Putamen (tissue), 1 donor: ENCODE data around the gene GRM7.

ENCODE experiments used
- DNase-seq: peaks from one replicate; pipeline ENCODE4 v3.0.0-alpha.2; 2016; ENCODE audit warnings: low spot score

Gene GRM7

GRCh38 chr3:7657214-7658112 is 796.5 kb downstream of the GRM7 start:
- no peak for DNase-seq

- no peak for DNase-seq
Measured at GRCh38 chr3:7658294-7658693, 797.4 kb downstream of the GRM7 start.

- DNase-seq, result no peak
Measured at GRCh38 chr3:7659079-7659478, 798.2 kb downstream of the GRM7 start.

- DNase-seq, result no peak
Measured at GRCh38 chr3:7663771-7664170, 802.9 kb downstream of the GRM7 start.

DNA sequence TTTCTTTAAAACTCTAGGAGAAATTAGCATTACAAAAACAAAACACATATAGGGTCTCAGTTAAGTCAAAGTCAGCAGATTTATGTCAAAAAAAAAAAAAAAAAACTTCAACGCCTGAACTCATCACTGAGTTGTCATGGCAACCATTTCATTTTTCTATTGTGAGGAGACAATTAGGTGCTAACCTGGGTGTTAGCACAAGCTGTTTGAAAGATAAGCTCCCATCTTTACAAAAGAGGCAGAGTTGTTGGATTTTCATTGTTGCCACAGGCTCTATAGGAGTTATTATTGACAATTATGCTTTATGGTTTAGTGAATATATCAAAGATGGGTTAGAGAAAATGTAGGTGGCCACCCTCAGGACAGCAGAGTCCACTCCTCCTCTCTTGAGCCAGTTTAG is 806.9 kb downstream of the GRM7 start:
- no peak for DNase-seq

DNA sequence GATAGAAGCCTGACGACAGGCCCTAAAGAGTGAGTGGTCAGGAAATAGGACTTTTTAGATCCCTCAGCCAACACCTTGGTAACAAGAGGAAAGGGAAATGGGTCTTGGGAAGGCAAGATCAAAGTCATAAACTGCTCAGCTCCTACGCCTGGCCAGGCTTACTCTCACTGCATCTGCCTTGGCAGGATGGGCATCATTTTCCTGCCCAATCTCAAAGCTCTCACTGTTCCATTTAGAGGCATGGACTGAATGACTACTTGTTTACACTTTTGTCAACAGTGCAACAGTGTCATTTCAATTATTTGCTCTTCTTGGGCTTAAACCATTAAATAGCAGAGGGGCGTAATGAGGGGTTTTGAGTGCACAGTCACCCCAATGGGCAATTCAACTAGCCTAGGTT is 808.7 kb downstream of the GRM7 start:
- DNase-seq, result peak; percentile 59

GRCh38 chr3:7678521-7678920 is 817.6 kb downstream of the GRM7 start:
- DNase-seq, result no peak

DNA sequence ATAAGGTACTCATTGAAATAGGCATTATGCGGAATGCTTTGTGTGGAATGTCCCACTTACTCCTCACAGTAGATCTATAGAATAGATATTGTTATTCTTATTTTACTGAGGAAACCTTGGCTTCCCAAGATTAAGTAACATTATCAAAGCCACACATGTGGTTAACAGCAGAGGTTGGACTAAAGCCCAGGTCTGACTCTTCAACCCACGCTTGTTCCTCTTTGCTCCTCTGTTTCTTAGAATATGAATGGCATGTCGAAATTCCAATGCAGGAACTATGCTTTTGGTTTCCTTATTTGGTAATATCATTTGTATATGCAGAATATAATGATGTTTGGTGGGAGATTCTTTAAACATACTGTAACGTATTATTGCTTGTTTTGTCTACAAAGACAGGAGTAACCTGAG is 821.9 kb downstream of the GRM7 start:
- no peak for DNase-seq

DNA sequence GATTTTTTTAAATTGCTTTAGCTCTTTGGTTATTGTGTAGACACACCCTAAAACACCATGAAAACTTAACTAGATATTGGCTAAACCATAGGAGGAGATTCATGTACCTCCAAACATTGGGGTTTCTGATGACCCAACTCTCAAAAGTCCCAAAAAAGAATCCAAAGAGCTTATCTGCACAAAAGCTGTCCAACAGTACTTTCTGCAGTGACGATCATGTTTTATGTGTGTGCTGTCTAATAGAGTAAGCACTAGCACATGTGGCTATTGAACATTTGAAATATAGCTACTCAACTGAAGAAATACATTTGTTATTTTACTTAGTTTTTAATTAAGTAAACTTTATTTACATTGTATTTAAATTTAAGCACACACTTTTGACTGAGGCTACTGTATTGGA is 822.5 kb downstream of the GRM7 start:
- DNase-seq, result no peak

DNA sequence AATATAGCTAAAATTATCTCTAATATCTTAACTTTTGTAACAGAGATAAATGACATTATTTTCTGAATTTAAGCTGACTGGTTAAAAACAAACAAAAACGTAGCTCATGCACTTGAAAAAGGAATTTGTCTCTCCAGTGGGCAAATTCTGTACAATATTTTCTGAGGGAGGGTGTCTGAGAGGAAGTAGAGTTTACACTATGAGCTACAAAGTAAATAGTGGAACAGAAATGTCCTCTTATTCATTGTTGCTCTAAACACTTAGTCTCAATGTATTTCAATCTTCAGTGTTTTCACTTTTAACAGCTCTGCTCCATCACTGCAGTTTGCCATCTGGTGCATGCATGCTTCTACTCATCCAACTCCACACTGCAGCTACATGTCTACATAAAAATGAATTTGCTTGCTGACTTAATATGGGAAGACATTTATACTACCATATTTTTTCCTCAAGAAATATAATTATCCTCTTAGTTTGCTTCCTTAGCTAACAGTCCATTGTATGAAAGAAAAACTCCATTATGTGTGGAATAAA is 823.3 kb downstream of the GRM7 start:
- DNase-seq, result no peak

DNA sequence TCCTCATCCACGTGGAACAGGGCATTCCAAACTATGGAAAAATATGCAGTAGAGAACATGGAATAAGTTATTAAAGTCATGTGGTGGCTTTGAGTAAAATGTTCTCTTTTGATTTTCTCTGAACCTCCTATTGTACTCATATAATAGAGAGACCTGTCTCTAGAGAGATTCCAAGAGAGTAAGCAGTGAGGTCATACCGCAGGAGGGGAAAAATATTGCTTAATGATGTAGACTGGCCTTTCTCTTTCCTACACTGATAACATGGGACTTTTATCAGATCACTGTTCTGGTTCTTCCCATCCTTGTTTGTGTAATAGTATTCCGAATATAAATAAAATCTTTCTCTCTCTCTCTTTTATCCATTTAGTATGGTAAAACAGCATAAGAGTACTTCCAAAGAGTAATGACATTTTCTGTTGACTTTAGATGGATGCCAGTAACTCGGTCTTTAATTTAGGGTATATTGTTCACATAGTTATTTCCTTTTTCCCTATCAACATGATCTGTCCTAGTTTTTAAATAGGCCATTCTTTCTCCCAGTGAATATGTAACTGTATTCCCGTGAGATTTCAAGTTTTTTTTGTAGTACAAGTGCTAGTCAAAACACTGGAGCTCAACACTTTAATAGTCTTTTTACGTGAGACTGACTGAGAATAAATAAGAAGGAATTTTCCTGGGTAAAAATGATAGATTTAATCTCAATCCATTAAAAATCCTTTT is 826.7 kb downstream of the GRM7 start:
- no peak for DNase-seq

DNA sequence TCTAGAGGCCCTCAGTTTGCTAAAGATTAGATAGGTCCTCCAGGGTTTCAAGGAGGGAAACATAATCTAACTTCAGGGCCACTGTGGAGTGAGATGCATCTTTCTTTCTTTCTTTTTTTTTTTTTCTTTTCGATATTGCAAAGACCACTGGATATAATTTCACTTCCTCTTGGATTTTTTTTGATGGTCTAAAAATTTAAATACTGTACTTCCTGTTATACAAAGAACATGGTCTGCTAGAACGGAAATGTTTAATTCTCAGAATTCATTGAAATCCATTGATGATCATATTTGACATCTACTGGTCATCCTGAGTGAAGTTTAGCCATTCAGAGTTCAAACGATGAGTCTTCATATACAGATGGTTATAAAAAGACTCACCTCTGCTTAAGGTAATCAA is 832.0 kb downstream of the GRM7 start:
- no peak for DNase-seq

DNA sequence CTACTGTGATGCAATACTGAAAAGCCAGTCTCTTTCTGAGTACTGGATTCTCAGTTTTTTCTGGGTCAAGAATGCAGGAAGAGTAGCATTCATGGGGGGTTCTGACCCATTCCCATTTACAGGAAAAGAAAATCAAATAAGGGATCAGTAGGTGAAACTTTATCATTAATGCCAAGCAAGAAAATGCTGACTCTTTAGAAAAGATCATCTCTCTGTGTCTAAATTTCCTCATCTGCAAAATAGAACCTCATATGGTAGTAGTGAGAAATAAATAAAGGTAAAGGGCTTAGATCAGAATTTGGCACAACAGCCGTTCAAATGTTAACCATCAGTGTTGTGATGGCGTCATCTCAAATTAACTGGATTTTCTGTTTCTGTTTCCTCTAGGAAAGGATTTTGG is 833.1 kb downstream of the GRM7 start:
- DNase-seq, result no peak

GRCh38 chr3:7695049-7695448 is 834.1 kb downstream of the GRM7 start:
- peak; percentile 9 for DNase-seq

GRCh38 chr3:7696320-7696719 is 835.4 kb downstream of the GRM7 start:
- DNase-seq, result peak; percentile 7

- DNase-seq, result no peak
Measured at GRCh38 chr3:7697548-7697947, 836.6 kb downstream of the GRM7 start.

- DNase-seq, result no peak
Measured at GRCh38 chr3:7700539-7700938, 839.6 kb downstream of the GRM7 start.

DNA sequence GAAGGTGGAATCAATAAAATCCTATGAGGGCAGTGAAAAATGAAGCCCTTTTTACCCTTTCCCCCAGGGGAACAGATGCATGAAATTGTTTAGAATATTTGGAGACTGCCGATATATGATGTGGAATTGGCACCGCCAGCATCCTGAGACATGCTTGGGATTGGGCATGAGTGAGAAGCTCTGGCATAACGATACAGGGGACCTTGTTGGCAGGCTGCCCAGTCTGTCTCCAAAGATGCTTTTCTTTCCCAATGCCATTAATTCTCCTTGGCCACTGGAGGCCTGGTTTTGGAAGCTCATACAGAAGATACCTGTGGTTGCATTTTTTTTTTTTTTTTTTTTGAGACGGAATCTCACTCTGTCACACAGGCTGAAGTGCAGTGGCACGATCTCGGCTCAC is 840.1 kb downstream of the GRM7 start:
- no peak for DNase-seq

DNA sequence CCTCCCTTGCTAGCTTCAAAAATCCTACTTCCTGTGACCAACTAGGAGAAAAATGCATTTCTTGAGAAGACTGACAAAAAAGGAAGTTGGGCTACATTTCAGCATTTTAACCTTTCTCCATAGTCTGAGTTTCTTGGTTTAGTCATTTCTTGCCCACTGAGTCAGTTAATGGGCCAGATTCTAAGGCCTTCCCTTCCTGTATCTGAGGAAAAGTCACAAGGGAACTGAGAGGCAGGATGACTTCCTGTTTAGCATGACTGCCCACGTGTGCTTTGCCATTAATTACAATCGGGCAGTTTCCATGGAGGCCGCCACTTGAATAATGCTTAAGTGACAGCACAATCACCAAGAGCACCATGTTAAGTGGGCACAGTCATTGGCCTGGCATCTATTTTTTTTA is 846.3 kb downstream of the GRM7 start:
- no peak for DNase-seq

DNA sequence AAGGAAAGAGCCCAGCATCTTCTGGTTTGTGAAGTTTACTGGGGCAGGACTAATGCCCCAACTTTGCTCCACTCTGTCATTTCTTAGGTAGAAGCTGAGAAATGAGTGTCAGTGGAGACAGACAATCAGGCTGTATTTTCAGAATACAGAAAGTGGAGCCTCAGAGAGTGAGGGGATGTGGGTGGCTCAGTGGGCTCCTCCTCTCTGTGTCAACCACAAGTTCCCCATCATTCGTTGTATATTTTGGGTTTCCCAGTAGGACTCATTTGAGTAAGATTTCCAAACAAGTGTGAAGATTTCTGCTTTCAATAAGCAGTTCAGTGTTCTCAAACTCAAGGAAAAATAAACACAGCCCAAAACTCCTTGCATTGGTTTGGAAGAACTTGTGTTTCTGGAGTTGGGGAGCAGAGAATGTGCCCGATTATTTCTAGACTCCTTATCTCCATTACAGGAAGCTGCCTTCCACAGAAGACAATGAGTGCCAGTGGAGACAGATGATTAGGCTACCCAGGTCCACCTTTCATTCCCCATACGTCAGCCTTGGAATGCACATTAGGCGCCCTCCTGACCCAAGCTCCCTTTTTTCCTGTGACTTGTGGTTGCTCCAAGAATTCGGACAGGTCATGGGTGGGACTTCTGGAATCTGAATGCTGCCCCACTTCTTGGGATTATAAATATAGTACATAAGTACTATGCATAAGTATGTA is 848.6 kb downstream of the GRM7 start:
- DNase-seq, result no peak

DNA sequence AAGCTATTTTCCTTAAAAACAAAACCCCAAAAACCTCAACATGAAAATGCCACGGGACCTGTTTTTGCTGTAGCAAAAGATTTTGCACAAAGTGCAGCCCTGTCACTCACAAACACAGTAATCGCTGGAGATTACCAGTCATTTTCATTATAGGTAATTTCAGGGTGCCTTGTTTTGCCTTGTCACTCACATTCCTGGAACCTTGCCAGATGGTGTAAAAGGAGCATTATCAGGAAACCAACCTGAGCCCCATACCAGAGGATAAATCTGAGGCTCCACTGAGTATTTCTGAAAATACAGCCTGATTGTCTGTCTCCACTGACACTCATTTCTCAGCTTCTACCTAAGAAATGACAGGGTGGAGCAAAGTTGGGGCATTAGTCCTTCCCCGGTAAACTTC is 849.4 kb downstream of the GRM7 start:
- no peak for DNase-seq

GRCh38 chr3:7713724-7714123 is 852.8 kb downstream of the GRM7 start:
- DNase-seq, result no peak
